ENCODE data around the gene FGD6.

The FGD6 gene

DNA sequence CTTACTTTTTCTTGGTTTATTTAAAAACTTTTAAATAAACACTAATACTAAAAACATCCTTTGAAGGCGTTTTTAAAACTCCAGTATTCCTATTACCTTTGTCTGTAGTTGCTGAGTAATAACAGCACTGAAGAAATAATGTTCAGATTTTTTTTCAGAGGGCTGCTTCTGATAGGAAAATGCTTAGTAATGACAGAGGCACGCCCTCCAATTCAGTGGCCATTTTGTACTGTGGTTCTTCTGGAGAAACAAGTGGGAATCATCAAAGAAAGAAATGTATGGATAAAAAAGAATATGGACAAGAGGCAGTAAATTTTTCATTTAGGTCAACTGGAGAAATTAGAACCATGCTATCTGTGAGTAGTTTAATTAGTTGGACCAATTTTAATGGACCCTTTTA is 13.9 kb upstream of the FGD6 start:
- FAIRE-seq = no peak
- no peak for DNase-seq (ENCODE audit: insufficient read length, low spot score)
- TF ChIP-seq, protein P1, sequence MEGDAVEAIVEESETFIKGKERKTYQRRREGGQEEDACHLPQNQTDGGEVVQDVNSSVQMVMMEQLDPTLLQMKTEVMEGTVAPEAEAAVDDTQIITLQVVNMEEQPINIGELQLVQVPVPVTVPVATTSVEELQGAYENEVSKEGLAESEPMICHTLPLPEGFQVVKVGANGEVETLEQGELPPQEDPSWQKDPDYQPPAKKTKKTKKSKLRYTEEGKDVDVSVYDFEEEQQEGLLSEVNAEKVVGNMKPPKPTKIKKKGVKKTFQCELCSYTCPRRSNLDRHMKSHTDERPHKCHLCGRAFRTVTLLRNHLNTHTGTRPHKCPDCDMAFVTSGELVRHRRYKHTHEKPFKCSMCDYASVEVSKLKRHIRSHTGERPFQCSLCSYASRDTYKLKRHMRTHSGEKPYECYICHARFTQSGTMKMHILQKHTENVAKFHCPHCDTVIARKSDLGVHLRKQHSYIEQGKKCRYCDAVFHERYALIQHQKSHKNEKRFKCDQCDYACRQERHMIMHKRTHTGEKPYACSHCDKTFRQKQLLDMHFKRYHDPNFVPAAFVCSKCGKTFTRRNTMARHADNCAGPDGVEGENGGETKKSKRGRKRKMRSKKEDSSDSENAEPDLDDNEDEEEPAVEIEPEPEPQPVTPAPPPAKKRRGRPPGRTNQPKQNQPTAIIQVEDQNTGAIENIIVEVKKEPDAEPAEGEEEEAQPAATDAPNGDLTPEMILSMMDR (IDR thresholded peaks at IDR 0.05; ENCODE audit: insufficient read depth, missing control alignments) = no peak

DNA sequence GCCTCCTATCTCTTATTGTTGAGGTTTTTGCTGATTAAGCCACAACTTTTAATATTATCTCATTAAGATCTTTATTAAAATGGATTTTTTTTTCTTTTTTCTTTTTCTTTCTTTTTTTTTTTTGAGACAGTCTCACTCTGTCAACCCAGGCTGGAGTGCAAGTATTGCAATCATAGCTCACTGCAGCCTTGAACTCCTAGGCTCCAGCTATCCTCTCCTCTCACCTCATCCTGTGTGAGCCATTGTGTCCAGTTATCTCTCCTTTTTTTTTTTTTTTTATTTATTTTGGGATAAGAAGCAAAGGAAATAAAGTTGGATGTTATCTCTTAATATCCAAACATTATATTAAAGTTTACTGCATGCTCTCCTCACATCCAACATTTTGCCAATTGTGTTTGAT is 13.0 kb upstream of the FGD6 start:
- no peak for FAIRE-seq
- DNase-seq (ENCODE audit: insufficient read length, low spot score) = no peak
- TF ChIP-seq, protein P1 (IDR thresholded peaks at IDR 0.05; ENCODE audit: insufficient read depth, missing control alignments) = no peak

DNA sequence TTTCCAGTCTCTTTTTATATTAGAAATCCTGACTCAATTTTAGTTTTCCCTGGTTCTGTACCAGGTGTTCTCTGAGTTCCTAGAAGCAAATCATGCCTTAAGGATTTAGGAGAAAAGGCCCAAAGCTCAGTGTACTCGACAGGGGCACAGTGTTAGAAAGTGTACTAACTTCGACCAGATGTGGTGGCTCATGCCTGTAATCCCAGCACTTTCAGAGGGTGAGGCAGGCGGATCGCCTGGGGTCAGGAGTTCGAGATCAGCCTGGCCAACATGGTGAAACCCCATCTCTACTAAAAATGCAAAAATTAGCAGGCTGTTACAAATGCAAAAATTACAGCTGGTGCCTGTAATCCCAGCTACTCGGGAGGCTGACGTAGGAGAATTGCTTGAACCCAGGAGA is 12.4 kb upstream of the FGD6 start:
- DNase-seq (ENCODE audit: insufficient read length, low spot score) = no peak
- TF ChIP-seq, protein P1 (IDR thresholded peaks at IDR 0.05; ENCODE audit: insufficient read depth, missing control alignments) = no peak
- no peak for FAIRE-seq

DNA sequence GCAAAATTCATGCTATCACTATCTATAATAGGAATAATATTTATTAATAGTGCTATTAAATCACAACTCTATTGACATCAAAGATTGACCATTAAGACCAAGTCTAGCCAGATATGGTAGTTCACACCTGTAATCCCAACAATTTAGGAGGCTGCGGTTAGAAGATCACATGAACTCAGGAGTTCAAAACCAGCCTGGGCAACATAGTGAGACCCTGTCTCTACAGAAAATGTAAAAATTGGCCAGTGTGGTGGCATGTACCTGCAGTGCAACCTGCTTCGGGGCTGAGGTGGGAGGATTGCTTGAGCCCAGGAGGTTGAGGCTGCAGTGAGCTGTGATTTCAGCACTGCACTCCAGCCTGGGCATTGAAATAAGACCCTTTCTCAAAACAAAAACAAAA is 11.3 kb upstream of the FGD6 start:
- FAIRE-seq (no peak), DNase-seq (ENCODE audit: insufficient read length, low spot score) (no peak)
- TF ChIP-seq, protein P1 (IDR thresholded peaks at IDR 0.05; ENCODE audit: insufficient read depth, missing control alignments) = no peak

DNA sequence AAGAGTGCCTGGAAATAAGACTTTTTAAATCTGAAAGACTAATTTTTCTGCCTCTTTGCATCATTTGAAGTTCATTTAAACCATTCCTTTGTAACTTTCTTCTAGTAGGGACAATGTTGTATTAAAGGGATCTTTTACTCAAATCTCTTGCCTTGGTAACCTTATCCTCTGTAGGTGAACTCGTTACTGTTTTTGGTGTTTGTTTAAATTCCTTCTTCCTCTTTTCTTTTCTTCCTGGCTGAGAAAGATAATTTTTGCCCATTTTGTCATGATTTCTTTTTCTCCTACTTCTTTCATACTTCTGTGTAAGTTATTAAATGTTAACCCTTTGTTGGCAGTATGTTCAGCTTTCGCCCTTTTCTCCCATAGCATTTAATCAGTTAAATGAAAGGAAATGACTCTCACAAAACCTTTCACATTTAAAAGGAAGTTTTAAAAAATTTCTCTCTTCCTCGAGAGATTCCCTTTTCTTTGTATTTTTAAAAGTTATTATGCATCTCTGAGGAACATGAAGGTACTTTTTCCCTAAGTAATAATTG is 10.6 kb upstream of the FGD6 start:
- TF ChIP-seq, protein P1 (IDR thresholded peaks at IDR 0.05; ENCODE audit: insufficient read depth, missing control alignments) = no peak
- DNase-seq (ENCODE audit: insufficient read length, low spot score) (no peak), FAIRE-seq (no peak)

DNA sequence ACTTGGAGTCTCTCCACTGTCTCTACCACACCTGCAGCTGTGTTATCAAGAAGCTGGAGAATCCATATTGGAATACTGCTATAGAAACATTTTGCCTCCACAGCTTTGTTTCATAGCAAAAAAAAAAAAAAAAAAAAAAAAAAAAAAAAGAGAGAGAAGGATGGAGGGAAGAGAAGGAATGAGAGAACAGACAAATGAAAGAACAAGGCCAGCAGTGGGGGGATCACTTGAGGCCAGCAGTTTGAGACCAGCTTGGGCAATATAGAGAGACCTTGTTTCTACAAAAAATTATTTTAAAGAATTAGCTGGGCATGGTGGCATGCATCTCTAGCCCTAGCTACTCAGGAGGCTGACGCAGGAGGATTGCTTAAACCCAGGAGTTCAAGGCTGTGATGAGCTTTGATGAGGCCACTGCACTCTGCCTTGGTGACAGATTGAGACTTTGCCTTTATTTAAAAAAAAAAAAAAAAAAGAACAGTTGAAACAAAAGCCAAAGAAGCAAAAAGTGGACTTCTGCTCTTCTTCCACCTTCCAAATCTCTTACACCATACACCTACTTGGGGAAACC is 8.5 kb upstream of the FGD6 start:
- FAIRE-seq = no peak
- TF ChIP-seq, protein P1 (IDR thresholded peaks at IDR 0.05; ENCODE audit: insufficient read depth, missing control alignments) = no peak

More for the DNA sequence above, 8.5 kb upstream of the FGD6 start:
- DNase-seq (ENCODE audit: insufficient read length, low spot score) = no peak
